ENCODE measurements around the gene RREB1. TPM values are rescaled to one million over a fixed set of nuclear protein-coding genes. Genes with fewer than 3 reads are reported as not detected.
"Not testable (repeated sequence)": the region's sequence is repeated elsewhere in the genome, so short reads cannot be mapped to it uniquely, and the experiment has no call there.

The RREB1 gene
- total RNA-seq, 1 donor from 2014 or later, result 43.3 TPM

GRCh38 chr6:7143476-7143974 lies 35.8 kb downstream of the RREB1 start:
- DNase-seq (ENCODE audit: low spot score) (no peak), ATAC-seq (no peak)

- DNase-seq (ENCODE audit: low spot score), result no peak
- no peak for ATAC-seq
Observed at GRCh38 chr6:7144872-7145584, 37.3 kb downstream of the RREB1 start.

DNA sequence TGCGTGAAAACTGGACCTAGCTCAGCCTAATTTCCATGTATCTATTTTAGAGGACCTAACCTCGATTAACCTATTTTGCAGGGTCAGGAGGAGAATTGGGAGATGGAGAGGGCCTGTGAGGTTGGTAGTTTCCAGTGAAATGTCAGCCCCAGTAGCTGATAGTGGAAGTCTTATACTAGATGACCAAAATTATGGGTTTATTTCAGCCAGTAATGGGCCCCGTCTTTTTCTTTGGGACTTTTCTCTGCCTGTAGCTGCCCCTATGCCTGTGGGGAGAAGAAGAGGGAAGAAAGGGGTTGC lies 37.8 kb downstream of the RREB1 start:
- DNase-seq (ENCODE audit: low spot score) (no peak), ATAC-seq (no peak)

DNA sequence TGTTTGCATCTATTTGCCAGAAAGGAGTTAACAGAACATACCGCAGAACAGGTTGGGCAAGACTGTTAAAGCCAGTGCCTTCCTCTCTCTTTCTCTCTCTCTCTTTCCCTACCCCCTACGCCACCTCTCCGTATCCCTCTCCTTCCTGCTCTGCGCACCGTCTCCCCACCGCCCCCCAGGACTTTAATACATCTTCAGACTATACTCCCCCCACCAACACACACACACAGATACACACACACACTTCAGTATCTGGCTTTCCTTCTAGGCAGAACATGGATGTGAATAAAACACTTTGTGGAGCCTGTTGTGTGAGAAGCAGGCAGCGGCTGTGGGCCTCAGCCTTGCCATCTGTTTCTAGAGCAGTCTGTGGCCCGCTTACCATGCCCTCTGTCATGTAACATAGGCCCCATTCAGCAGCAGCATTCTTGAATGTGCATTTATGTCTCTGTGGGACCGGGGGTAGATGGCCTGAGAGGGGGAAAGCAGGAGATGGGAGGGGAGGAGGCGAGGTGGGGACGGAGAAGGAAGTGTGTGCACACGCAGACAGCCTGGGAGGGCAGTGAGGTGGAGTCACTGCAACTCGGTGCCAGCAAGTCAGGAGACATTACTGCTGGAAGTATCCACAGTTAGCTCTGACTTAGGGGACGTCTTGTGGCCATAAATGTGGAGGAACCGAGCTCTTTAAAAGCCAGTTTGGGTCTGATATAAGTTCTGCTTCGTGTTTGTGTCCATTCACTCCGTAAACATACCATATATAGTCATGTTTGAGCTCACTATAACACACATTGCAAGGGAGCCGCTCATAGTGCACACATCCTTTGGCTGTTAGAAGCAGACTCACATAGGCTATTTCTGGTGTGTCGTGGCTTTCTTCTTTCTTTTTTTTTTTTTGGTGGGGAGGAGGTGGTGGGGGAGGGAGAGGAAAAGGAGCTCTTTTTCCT lies 38.4 kb downstream of the RREB1 start:
- peak; percentile 2 for ATAC-seq

GRCh38 chr6:7147051-7147671 lies 39.4 kb downstream of the RREB1 start:
- DNase-seq (ENCODE audit: low spot score), result no peak
- ATAC-seq, result no peak

More for the DNA sequence above, 38.4 kb downstream of the RREB1 start:
- DNase-seq (ENCODE audit: low spot score), result no peak

DNA sequence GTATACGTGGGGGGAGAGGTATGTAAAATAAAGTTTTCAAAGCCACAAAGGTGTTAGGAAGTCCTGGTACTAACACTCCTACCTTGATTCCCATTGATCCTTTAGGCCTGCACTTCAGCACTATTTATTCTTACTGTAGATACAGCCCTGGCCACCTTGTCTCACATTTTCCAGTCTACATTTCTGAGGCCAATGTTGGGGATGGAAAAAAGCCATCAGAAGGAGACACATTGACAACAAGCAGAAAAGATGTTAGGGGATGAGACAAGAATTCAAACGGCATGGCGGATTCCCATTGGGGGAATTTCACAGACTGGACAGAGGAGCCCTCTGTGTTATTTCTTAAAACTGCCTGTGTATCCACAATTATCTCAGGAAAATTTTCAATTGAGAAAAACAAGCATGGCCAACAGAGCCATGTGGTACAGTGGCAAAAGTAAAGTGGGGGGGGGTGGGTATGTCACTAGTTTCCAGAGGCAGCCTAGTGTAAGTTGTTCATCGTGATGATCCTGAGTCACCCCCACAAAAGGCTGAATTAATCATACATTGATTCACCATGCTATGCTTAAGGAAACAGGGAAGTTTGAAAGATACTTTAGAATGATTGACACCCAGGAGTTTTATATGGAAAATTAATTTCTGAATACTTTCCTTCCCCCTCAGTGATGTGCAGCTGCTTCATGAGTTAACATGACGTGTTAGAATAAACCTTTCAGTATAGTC lies 40.5 kb downstream of the RREB1 start:
- DNase-seq (ENCODE audit: low spot score) (no peak), ATAC-seq (no peak)

GRCh38 chr6:7150381-7151064 lies 42.8 kb downstream of the RREB1 start:
- DNase-seq (ENCODE audit: low spot score), result no peak
- ATAC-seq, result no peak

- ATAC-seq (peak; percentile 86), DNase-seq (ENCODE audit: low spot score) (peak; percentile 89)
Observed at GRCh38 chr6:7151381-7151780, 43.6 kb downstream of the RREB1 start.

GRCh38 chr6:7152462-7152861 lies 44.7 kb downstream of the RREB1 start:
- ATAC-seq, result no peak
- DNase-seq (ENCODE audit: low spot score), result no peak

DNA sequence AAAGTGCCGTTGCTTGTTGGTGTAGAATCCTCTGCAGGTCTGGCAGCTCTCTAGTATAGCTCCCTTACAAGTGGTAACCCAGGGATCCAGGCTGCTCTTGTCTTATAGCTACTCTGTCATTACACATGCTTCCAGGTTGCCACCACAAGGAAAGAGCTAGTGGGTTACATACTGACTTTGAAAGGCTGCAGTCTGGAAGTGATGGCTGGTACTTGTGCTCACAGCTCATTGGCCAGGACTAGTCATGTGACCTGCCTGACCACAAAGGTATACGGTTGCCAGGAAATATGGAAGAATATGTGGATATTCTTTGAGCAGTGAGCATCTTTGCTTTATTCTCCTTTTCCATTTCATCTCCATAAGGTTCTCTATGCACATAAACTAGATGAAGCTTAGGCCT lies 46.0 kb downstream of the RREB1 start:
- DNase-seq (ENCODE audit: low spot score) (no peak), ATAC-seq (no peak)

DNA sequence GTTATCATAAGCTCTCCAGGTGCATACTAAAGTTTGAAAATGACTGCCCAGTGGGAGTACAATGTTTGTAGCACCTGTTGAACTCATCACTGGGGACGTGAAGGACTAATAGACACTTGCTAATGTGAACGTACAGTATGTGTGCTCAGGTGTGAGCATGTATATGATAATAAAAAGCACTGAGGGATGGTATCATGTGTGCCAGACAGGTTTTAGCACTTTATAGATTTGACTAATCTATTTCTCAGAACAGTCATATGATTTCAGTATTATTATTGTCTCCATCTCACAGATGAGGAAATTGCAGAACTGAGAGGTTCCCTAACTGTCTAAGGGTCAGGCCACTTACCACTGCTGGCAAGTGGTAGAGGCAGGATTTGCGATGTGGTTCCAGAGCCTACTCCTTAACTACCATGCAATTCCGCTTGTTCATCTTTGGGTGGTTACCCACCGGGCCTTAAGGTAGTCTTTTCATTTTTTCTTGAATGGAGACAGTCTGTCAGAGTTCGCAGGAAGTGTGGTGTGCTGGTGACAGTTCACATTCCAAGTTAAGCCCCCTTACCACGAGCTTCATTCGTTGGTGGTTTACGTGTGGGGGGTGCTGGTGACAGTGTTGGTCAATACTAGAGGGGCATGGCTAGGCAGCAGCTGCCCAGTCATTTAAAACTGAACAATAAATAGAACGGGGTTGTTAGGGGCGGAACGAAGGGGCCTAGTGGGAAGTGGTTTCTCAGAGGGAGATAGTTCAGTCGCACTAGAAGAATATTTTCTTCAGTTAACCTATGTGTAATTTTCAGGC lies 46.8 kb downstream of the RREB1 start:
- ATAC-seq (no peak), DNase-seq (ENCODE audit: low spot score) (no peak)

DNA sequence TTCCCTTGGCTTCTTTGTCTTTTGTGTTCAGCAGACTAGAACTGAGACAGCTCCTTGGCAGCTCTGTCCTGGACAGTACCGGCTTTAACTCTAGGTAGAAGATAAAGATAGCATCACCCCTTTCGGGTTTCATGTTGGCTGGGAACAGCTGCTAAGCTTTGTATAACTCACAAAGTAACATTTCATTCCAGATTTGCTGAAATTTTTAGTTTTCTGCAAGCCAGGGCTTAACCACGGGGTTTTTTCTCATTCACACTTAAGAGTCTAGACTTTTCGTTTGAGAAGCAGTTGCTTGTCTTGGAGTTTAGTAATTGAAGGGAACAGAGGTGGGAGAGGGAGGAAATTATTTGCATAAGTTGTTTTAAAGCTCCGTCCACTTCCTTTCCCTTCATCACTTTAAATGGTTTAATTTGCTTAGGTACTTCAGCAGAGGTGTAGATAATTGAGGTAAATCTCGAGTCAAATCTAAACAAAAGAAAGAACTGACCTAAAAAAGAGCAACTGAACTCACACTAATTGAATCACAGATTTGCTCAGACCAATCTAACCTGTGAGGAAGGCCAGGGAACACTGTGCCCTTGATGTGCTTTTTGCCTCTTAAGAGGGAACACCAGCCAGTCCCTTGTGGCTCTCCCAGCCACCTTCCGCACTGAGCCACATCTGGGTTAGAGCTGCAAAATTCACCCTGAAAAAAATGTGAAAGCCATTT lies 48.3 kb downstream of the RREB1 start:
- no peak for ATAC-seq
- no peak for DNase-seq (ENCODE audit: low spot score)

- DNase-seq (ENCODE audit: low spot score) (no peak), ATAC-seq (no peak)
Observed at GRCh38 chr6:7156643-7157278, 49.0 kb downstream of the RREB1 start.

DNA sequence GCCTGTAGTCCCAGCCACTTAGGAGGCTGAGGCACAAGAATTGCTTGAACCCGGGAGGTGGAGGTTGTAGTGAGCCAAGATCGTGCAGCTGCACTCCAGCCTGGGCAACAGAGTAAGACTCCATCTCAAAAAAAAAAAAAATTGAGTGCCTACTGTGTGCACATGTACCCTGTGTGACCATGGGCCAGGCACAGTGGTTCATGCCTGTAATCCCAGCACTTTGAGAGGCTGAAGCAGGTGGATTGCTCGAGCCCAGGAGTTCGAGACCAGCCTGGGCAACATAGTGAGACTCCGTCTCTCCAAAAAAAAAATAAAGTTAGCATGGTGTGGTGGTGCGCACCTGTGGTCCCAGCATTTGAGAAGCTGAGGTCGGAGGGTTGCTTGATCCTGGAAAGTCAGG lies 49.5 kb downstream of the RREB1 start:
- not testable (repeated sequence) for ATAC-seq

GRCh38 chr6:7157752-7158616 lies 50.2 kb downstream of the RREB1 start:
- peak; percentile 33 for ATAC-seq
- DNase-seq (ENCODE audit: low spot score), result no peak

More for the DNA sequence above, 49.5 kb downstream of the RREB1 start:
- not testable (repeated sequence) for DNase-seq (ENCODE audit: low spot score)

DNA sequence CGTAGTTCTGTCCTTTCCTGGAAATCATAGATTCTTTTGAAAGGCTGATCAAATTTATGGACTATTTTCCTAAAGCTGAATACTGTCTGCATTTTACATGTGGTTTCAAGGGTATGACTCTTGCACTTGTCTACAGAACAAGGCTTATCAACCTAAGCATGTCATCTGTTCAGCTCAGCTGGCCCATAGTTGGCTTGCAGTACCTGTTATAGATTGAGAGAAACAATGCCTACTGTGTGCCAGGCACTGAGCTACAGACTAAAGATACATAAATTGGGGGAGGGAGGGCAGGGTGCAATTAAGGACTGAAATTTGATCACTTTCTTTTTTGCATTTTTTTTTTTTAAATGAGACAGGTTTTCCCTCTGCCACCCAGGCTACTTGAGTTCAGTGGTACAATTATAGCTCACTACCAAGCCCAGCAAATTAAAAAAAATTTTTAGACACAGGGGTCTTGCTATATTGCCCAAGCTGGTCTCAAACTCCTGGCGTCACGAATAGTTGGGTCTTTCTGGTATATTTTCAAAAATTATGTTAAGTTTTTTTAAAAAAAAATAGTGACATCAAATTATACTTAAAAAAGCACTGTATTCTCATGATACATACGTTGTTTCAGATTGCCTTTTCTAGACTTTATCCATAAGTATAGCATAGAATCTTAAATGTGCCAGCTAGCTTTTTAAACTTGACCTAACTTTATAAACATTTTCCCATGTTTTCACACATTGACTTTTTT lies 52.2 kb downstream of the RREB1 start:
- peak; percentile 14 for ATAC-seq
- DNase-seq (ENCODE audit: low spot score), result no peak

DNA sequence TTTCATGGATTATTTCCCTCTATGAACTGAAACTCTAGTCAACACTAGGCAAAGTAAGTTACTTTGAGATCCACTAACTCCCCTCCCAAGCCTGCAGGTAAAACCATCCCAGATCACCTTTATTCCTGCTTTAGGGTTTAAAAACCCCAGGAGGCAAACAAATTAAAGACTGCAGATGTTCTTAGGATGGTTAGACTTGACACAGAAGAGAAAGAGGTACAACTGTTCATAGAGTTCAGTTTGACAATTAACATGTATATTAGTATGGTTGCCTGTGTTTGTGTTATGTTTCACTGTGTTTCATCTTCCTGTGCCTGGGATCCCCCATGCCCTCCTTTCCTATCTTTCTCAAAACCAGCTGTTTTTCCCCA lies 53.5 kb downstream of the RREB1 start:
- DNase-seq (ENCODE audit: low spot score), result no peak

More for the DNA sequence above, 53.5 kb downstream of the RREB1 start:
- no peak for ATAC-seq

All from left lobe of liver (tissue), 2 donors.